Cardiac fibroblast (primary cell): ENCODE results near the gene DCTN3.

Experiments used
- DNase-seq, 2 donors: peaks; one replicate each; pipeline versions ENCODE4 v3.0.0 to v3.0.0-alpha.2; 2010; ENCODE audit warnings: low read depth in 2 of 2
- H3K4me3 ChIP-seq, 2 donors: replicated peaks in 1 of 2; 1 replicate in 1 of 2; 2 replicates in 1 of 2; pipeline ENCODE4 v1.5.1; 2011; ENCODE audit warnings: low read depth in 2 of 2, low read length in 2 of 2, mild to moderate bottlenecking in 2 of 2, moderate library complexity in 1 of 2
- CTCF ChIP-seq: IDR thresholded peaks from one replicate; pipeline ENCODE4 v1.5.1; 2011; ENCODE audit warnings: low read depth, mild to moderate bottlenecking, low read length, inconsistent platforms

DCTN3 gene

GRCh38 chr9:34568133-34568532, 52.2 kb downstream of the DCTN3 start:
- TF ChIP-seq CTCF = no peak
- no peak for DNase-seq
- H3K4me3 ChIP-seq = no peak overlapping the region

- TF ChIP-seq CTCF = no peak
- no peak for DNase-seq
- no peak overlapping the region for H3K4me3 ChIP-seq
Observed at GRCh38 chr9:34566972-34567371, 53.3 kb downstream of the DCTN3 start.

GRCh38 chr9:34566322-34566721, 54.0 kb downstream of the DCTN3 start:
- H3K4me3 ChIP-seq = no peak overlapping the region
- no peak for TF ChIP-seq CTCF
- no peak for DNase-seq

- TF ChIP-seq CTCF = no peak
- H3K4me3 ChIP-seq = no peak overlapping the region
- DNase-seq = no peak
Observed at GRCh38 chr9:34565856-34566255, 54.4 kb downstream of the DCTN3 start.

GRCh38 chr9:34564617-34565016, 55.7 kb downstream of the DCTN3 start:
- H3K4me3 ChIP-seq = no peak overlapping the region
- no peak for TF ChIP-seq CTCF
- no peak for DNase-seq
